NCI-H345 treated with DMSO at 0.1 percent for 48 hours (cell line): ENCODE measurements around the gene LPAR2.
"Not testable (repeated sequence)": the region's sequence is repeated elsewhere in the genome, so short reads cannot be mapped to it uniquely, and the experiment has no call there.

Source experiments
- DNase-seq: peaks from one replicate; lab custom pipeline; 2025; ENCODE audit not compliant: unreplicated experiment; lab: John Stamatoyannopoulos, UW

The LPAR2 gene

GRCh38 chr19:19627621-19628500 is at the start of gene LPAR2:
LPAR2 (minus strand) TSS chr19:19628220; CDS start chr19:19627275, 945 bp downstream.
- peak; percentile 51 for DNase-seq

- no peak for DNase-seq
These were observed 49.6 kb upstream of the LPAR2 start for GRCh38 chr19:19677579-19677978.

GRCh38 chr19:19674315-19674714 is 46.3 kb upstream of the LPAR2 start:
- DNase-seq: no peak

- DNase-seq: no peak
These were observed 44.8 kb upstream of the LPAR2 start for GRCh38 chr19:19672816-19673215.

GRCh38 chr19:19670070-19670551 is 42.1 kb upstream of the LPAR2 start:
- DNase-seq: no peak

- DNase-seq: peak; percentile 69
These were observed 40.4 kb upstream of the LPAR2 start, which contains the start of gene ZNF101 for GRCh38 chr19:19668230-19669012. ZNF101 (plus strand) TSS chr19:19668839; CDS start chr19:19668964, 125 bp downstream.

- DNase-seq: not testable (repeated sequence)
These were observed 37.5 kb upstream of the LPAR2 start for GRCh38 chr19:19665420-19665948.

GRCh38 chr19:19663256-19664120 is 35.5 kb upstream of the LPAR2 start, which contains the start of gene ATP13A1:
ATP13A1 (minus strand) TSS chr19:19663676; CDS start chr19:19663666, 10 bp downstream.
- peak; percentile 83 for DNase-seq

- DNase-seq: no peak
These were observed 34.8 kb upstream of the LPAR2 start for GRCh38 chr19:19662871-19663255.

GRCh38 chr19:19662344-19662743 is 34.3 kb upstream of the LPAR2 start:
- DNase-seq: no peak

GRCh38 chr19:19661675-19662251 is 33.7 kb upstream of the LPAR2 start:
- DNase-seq: no peak

- no peak for DNase-seq
These were observed 33.2 kb upstream of the LPAR2 start for GRCh38 chr19:19661141-19661674.

- DNase-seq: no peak
These were observed 31.7 kb upstream of the LPAR2 start for GRCh38 chr19:19659646-19660245.

GRCh38 chr19:19657397-19657783 is 29.4 kb upstream of the LPAR2 start:
- DNase-seq: no peak

- DNase-seq: no peak
These were observed 28.7 kb upstream of the LPAR2 start for GRCh38 chr19:19656451-19657396.

- DNase-seq: no peak
These were observed 27.8 kb upstream of the LPAR2 start for GRCh38 chr19:19655641-19656343.

GRCh38 chr19:19655051-19655594 is 27.1 kb upstream of the LPAR2 start:
- DNase-seq: no peak
